Spleen (tissue), 7 donors: ENCODE data around the gene THSD7A.

Experiments used
- CTCF ChIP-seq, 11 experiments: fragments of 200-600 bp in 7 of 11; fragments of 450-650 bp in 4 of 11; sonication (generic) in 4 of 11; IDR thresholded peaks in 8 of 11; conservative IDR thresholded peaks in 3 of 11; 1 replicate in 7 of 11; 2 replicates in 4 of 11; pipeline versions ENCODE4 v1.4.0 to v1.8.0; 2016 to 2021; ENCODE audit warnings: antibody characterized with exemption in 11 of 11, inconsistent platforms in 4 of 11, mild to moderate bottlenecking in 1 of 11
- POLR2A ChIP-seq, 3 donors: fragments of 450-650 bp; IDR thresholded peaks; one replicate each; pipeline ENCODE4 v1.5.1; 2017; ENCODE audit warnings: antibody characterized with exemption in 3 of 3, mild to moderate bottlenecking in 1 of 3
- POLR2AphosphoS5 ChIP-seq, 3 donors: sonication (generic); formaldehyde crosslinking; IDR thresholded peaks; one replicate each; pipeline ENCODE4 v1.5.1; 2017; ENCODE audit warnings: antibody characterized with exemption in 3 of 3
- donor health status: DM: no; HTN: no; CAD: no; lungs with moderate emphysema.
- donor health status: DM: no; HTN: no; CAD: no.
- donor health status: DM: no; HTN: no; CAD: no.

DNA sequence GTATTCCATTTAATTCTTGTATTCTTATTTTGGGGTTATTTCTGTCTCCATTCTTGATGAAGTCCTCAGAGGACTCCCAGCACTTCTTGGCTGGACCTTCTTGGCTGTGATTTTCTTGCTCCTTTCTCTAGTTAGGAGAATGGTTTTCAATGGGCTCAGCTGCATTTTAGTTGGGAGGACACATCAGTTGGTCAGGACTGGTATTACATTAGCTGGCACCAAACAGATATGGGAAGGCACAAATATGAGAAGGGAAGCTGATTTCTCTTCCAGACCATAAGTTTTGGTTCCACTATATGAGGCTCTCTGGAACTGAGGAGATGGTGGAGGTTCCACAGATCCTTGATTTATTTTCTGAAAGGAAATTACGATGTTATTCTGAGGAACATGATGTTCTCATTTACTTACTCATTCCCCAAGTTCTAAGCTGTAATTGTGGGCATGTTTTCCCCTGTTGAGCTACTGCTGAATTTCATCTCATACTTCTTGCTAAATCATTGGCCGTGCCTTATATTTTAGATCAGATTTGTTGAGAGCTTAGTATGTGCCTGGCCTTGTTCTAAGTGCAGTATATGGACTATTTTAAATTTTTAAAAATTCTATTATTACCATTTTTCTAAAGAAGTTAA lies 261.0 kb downstream of the THSD7A start:
- TF ChIP-seq POLR2A (IDR thresholded peaks at IDR 0.05) (no peak), CTCF (IDR thresholded peaks at IDR 0.05 in 8 of 11, conservative IDR thresholded peaks at IDR 0.05 in 3 of 11) (no peak), POLR2AphosphoS5 (IDR thresholded peaks at IDR 0.05) (no peak)
